ENCODE results near the gene RAD51B. TPM values are rescaled to one million over a fixed set of nuclear protein-coding genes. Genes with fewer than 3 reads are reported as not detected.

RAD51B gene
- total and polyA plus RNA-seq, 2 of the 13 experiments (the other 11 are each of a cell fraction or from before 2014, with no cell fraction given), result 7.0 to 9.5 TPM

DNA sequence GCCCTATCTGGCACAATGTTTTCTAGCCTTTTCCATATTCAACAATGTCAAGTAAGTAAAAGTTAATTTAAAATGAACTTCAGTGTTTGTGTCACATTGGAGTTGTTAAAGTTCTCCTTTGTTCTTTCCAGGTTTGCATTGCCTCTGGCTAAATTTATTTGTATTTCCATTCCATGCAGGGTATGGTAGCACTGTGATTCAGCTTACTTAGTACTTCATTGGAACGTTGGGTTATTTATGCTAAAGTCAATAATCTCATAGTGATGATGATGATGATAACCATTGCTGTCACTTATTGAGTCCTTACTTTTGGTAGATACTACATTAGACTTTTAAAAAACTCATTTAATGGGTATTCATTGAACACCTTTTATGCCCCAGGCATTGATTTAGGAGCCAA, 286.9 kb downstream of the RAD51B start:
- TF ChIP-seq, protein P1, sequence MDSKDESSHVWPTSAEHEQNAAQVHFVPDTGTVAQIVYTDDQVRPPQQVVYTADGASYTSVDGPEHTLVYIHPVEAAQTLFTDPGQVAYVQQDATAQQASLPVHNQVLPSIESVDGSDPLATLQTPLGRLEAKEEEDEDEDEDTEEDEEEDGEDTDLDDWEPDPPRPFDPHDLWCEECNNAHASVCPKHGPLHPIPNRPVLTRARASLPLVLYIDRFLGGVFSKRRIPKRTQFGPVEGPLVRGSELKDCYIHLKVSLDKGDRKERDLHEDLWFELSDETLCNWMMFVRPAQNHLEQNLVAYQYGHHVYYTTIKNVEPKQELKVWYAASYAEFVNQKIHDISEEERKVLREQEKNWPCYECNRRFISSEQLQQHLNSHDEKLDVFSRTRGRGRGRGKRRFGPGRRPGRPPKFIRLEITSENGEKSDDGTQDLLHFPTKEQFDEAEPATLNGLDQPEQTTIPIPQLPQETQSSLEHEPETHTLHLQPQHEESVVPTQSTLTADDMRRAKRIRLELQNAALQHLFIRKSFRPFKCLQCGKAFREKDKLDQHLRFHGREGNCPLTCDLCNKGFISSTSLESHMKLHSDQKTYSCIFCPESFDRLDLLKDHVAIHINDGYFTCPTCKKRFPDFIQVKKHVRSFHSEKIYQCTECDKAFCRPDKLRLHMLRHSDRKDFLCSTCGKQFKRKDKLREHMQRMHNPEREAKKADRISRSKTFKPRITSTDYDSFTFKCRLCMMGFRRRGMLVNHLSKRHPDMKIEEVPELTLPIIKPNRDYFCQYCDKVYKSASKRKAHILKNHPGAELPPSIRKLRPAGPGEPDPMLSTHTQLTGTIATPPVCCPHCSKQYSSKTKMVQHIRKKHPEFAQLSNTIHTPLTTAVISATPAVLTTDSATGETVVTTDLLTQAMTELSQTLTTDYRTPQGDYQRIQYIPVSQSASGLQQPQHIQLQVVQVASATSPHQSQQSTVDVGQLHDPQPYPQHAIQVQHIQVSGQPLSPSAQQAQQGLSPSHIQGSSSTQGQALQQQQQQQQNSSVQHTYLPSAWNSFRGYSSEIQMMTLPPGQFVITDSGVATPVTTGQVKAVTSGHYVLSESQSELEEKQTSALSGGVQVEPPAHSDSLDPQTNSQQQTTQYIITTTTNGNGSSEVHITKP (CRISPR knock-in tag; IDR thresholded peaks at IDR 0.05; ENCODE audit: low read depth), result no peak
- TF ChIP-seq, protein P2, sequence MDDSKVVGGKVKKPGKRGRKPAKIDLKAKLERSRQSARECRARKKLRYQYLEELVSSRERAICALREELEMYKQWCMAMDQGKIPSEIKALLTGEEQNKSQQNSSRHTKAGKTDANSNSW (CRISPR knock-in tag; IDR thresholded peaks at IDR 0.05; ENCODE audit: borderline replicate concordance), result no peak
- no peak for TF ChIP-seq THAP11 (CRISPR knock-in tag; IDR thresholded peaks at IDR 0.05)
- TF ChIP-seq RORA (CRISPR knock-in tag; IDR thresholded peaks at IDR 0.05), result no peak
- no peak for TF ChIP-seq ZNF44 (CRISPR knock-in tag; IDR thresholded peaks at IDR 0.05)
- no peak for TF ChIP-seq CBFB (CRISPR knock-in tag; IDR thresholded peaks at IDR 0.05)
- TF ChIP-seq, protein P3, sequence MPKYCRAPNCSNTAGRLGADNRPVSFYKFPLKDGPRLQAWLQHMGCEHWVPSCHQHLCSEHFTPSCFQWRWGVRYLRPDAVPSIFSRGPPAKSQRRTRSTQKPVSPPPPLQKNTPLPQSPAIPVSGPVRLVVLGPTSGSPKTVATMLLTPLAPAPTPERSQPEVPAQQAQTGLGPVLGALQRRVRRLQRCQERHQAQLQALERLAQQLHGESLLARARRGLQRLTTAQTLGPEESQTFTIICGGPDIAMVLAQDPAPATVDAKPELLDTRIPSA (CRISPR knock-in tag; IDR thresholded peaks at IDR 0.05; ENCODE audit: borderline replicate concordance), result no peak
- TF ChIP-seq POLR2A (IDR thresholded peaks at IDR 0.05; ENCODE audit: insufficient read depth in 1 of 2, low read depth in 2 of 2, low read length in 2 of 2), result no peak
- no peak for TF ChIP-seq ZKSCAN8 (CRISPR knock-in tag; IDR thresholded peaks at IDR 0.05; ENCODE audit: borderline replicate concordance)
- no peak for TF ChIP-seq ZNF543 (CRISPR knock-in tag; IDR thresholded peaks at IDR 0.05)
- TF ChIP-seq, protein P4, sequence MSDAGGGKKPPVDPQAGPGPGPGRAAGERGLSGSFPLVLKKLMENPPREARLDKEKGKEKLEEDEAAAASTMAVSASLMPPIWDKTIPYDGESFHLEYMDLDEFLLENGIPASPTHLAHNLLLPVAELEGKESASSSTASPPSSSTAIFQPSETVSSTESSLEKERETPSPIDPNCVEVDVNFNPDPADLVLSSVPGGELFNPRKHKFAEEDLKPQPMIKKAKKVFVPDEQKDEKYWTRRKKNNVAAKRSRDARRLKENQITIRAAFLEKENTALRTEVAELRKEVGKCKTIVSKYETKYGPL (CRISPR knock-in tag; IDR thresholded peaks at IDR 0.05), result no peak
- TF ChIP-seq ZNF891 (CRISPR knock-in tag; IDR thresholded peaks at IDR 0.05), result no peak
- TF ChIP-seq HMG20A (CRISPR knock-in tag; IDR thresholded peaks at IDR 0.05; ENCODE audit: borderline replicate concordance), result no peak
- H3K4me1 ChIP-seq (ENCODE audit: insufficient read depth, low read length), result peaks cover 11% of the 10 kb centered on the region
- no peak overlapping the region for H3K4me2 ChIP-seq (ENCODE audit: low read depth, low read length)
- no TSS peak for BruUV-seq (replicated peaks)
- DNase-seq (ENCODE audit: low spot score) (no peak), ATAC-seq (no peak), FAIRE-seq (no peak)
- intact Hi-C loops (cut with micrococcal nuclease; ENCODE audit: unreplicated experiment) (loop anchor here (5.0 kb wide), 1 partner anchor 461 kb away; no protein-coding TSS in a partner anchor), in situ Hi-C loops (cut with HindIII; ENCODE audit: extremely low pct_ligation_motif_present, low pct_unique_long_range_greater_than_20kb) (no loop called here)
- WGBS (ENCODE audit: low lambda C conversion rate), result 84% methylated on average over 1 of the region's 1 CpG
- no peaks in the 10 kb centered on the region for H3K79me2 ChIP-seq (ENCODE audit: insufficient read depth, low read length)
- POLR2A ChIA-PET, result no interaction called here
- no peak overlapping the region for H3K27ac ChIP-seq (ENCODE audit: extremely low read length, insufficient read depth, low read length)
- no peak overlapping the region for H3K9ac ChIP-seq (ENCODE audit: insufficient read depth, low read depth, low read length)
- H4K20me1 ChIP-seq (ENCODE audit: insufficient read depth, low read length), result no peaks in the 10 kb centered on the region
- CTCF ChIA-PET (ENCODE audit: low intra/inter-chr PET ratio, low total read pairs), result no interaction called here
- no peaks in the 10 kb centered on the region for H3K36me3 ChIP-seq (replicated peaks in 1 of 2; ENCODE audit: control insufficient read depth in 1 of 2, insufficient read depth in 2 of 2, low read length in 2 of 2)
- peaks cover 14% of the 10 kb centered on the region for H3K9me3 ChIP-seq (ENCODE audit: low read length)
- no peak overlapping the region for H3K4me3 ChIP-seq (replicated peaks in 1 of 3; ENCODE audit: insufficient read depth in 1 of 3, low read depth in 2 of 3, low read length in 3 of 3)
- no peak overlapping the region for H2AFZ ChIP-seq (ENCODE audit: low read length)
- no peaks in the 10 kb centered on the region for H3K27me3 ChIP-seq (ENCODE audit: control insufficient read depth in 1 of 2, insufficient read depth in 2 of 2, low read length in 2 of 2)

Data from HepG2 (cell line).